ENCODE data around the gene CRX. TPM values are rescaled to one million over a fixed set of nuclear protein-coding genes. Genes with fewer than 3 reads are reported as not detected.
A peak's percentile ranks its signal among the peaks of the same experiment; 100 is the strongest.

The CRX gene
- total and polyA plus RNA-seq, 2 of the 13 experiments (the other 11 are each of a cell fraction or from before 2014, with no cell fraction given) = not detected

- TF ChIP-seq THAP7 (CRISPR knock-in tag; IDR thresholded peaks at IDR 0.05) (peak; percentile 63; the same call in 1 of the 2 replicates), ZZZ3 (CRISPR knock-in tag; IDR thresholded peaks at IDR 0.05; ENCODE audit: borderline replicate concordance) (no peak), IRF9 (CRISPR knock-in tag; IDR thresholded peaks at IDR 0.05; ENCODE audit: borderline replicate concordance) (no peak), ZNF136 (CRISPR knock-in tag; IDR thresholded peaks at IDR 0.05; ENCODE audit: low read depth) (no peak), FOXA3 (CRISPR knock-in tag; IDR thresholded peaks at IDR 0.05) (no peak), ZNF329 (CRISPR knock-in tag; IDR thresholded peaks at IDR 0.05; ENCODE audit: low read depth) (0 out of 2 replicates have a peak, but pooled peaks have one; percentile 58), DNMT1 (CRISPR knock-in tag; IDR thresholded peaks at IDR 0.05) (no peak), KIAA2018 (CRISPR knock-in tag; IDR thresholded peaks at IDR 0.05; ENCODE audit: borderline replicate concordance) (0 out of 2 replicates have a peak, but pooled peaks have one; percentile 60), RERE (CRISPR knock-in tag; IDR thresholded peaks at IDR 0.05; ENCODE audit: low read depth) (no peak), NKX3-1 (CRISPR knock-in tag; IDR thresholded peaks at IDR 0.05) (peak; percentile 75; the same call in 1 of the 2 replicates), TEAD3 (CRISPR knock-in tag; optimal IDR thresholded peaks at IDR 0.05; ENCODE audit: borderline replicate concordance) (peak; percentile 8)
These were observed 43.4 kb upstream of the CRX start, which contains the start of gene SELENOW (continued) for GRCh38 chr19:47778049-47778953.

All from HepG2 (cell line).